Panc1 (cell line): ENCODE measurements around the gene MTARC2. TPM values are rescaled to one million over a fixed set of nuclear protein-coding genes. Genes with fewer than 3 reads are reported as not detected.

ENCODE experiments used
- ATAC-seq: fragments of 200-7000 bp; cut with Tn5 transposase; 2 replicates; pipeline ENCODE4 v1.9.1; 2020; ENCODE audit warnings: mild to moderate bottlenecking, moderate library complexity
- BruUV-seq: library from RNA; stranded (reverse); fragments of 400-500 nt; replicated peaks from 2 replicates; lab custom pipeline; 2021; lab: Mats Ljungman, UMichigan
- CTCF ChIA-PET: fragments of 300-600 bp; sonication (Branson Sonifier 250); formaldehyde crosslinking; loops from one replicate; lab custom pipeline; 2022; ENCODE audit warnings: antibody characterized with exemption; lab: Charles Lee
- POLR2A ChIA-PET: fragments of 300-600 bp; sonication (Branson Sonifier 250); formaldehyde crosslinking; loops from one replicate; lab custom pipeline; 2022; ENCODE audit warnings: antibody characterized with exemption; lab: Charles Lee
- DNase-seq: peaks from one replicate; pipeline ENCODE4 v3.0.0-alpha.2; 2010; ENCODE audit warnings: low read depth, low spot score
- H3K27ac ChIP-seq: 2 replicates; pipeline ENCODE4 v1.5.1; 2011; ENCODE audit warnings: mild to moderate bottlenecking, low read length, inconsistent platforms
- H3K27me3 ChIP-seq: fragments of 200-500 bp; sonication (Bioruptor generic); 2 replicates; pipeline ENCODE4 v1.6.0; 2014; ENCODE audit warnings: low read length, inconsistent platforms; ENCODE audit not compliant: control insufficient read depth, insufficient read depth
- H3K36me3 ChIP-seq: fragments of 200-500 bp; sonication (Bioruptor generic); 2 replicates; pipeline ENCODE4 v1.5.1; 2014; ENCODE audit warnings: inconsistent platforms, mild to moderate bottlenecking, low read length, moderate library complexity; ENCODE audit not compliant: control insufficient read depth, insufficient read depth
- H3K4me1 ChIP-seq: 2 replicates; pipeline ENCODE4 v1.5.1; 2011; ENCODE audit warnings: inconsistent platforms, mild to moderate bottlenecking, low read length, moderate library complexity; ENCODE audit not compliant: control insufficient read depth, insufficient read depth
- H3K4me3 ChIP-seq, 2 experiments: 2 replicates each; pipeline ENCODE4 v1.5.1; 2011 to 2012; ENCODE audit warnings: low read depth in 2 of 2, low read length in 2 of 2, mild to moderate bottlenecking in 2 of 2, inconsistent platforms in 1 of 2, moderate library complexity in 1 of 2
- H3K9me3 ChIP-seq: fragments of 200-500 bp; sonication (Bioruptor generic); 2 replicates; pipeline ENCODE4 v1.5.1; 2014; ENCODE audit warnings: low read depth, mild to moderate bottlenecking, inconsistent platforms, low read length, moderate library complexity; ENCODE audit not compliant: control insufficient read depth, insufficient read depth
- CTCF ChIP-seq: fragments of 450-650 bp; IDR thresholded peaks from 2 replicates; pipeline ENCODE4 v1.5.1; 2017; ENCODE audit warnings: mild to moderate bottlenecking
- POLR2AphosphoS5 ChIP-seq: IDR thresholded peaks from 2 replicates; pipeline ENCODE4 v1.6.1; 2012; ENCODE audit warnings: mild to moderate bottlenecking, low read depth, low read length, moderate library complexity
- REST ChIP-seq, 2 experiments: IDR thresholded peaks; 2 replicates each; pipeline ENCODE4 v1.6.1; 2011 to 2012; ENCODE audit warnings: low read depth in 2 of 2, control low read depth in 1 of 2, low read length in 1 of 2, mild to moderate bottlenecking in 1 of 2, moderate library complexity in 1 of 2; ENCODE audit not compliant: insufficient read depth in 1 of 2
- SIN3A ChIP-seq: IDR thresholded peaks from 2 replicates; pipeline ENCODE4 v1.6.1; 2012; ENCODE audit warnings: low read depth, mild to moderate bottlenecking, low read length, moderate library complexity, borderline replicate concordance; ENCODE audit not compliant: insufficient read depth
- TCF7L2 ChIP-seq: IDR thresholded peaks from 2 replicates; pipeline ENCODE4 v1.6.1; 2011; ENCODE audit warnings: mild to moderate bottlenecking, low read depth, low read length, inconsistent platforms
- in situ Hi-C: cut with HindIII; loops from 2 replicates; pipeline ENCODE4 v1.10.0; 2016; ENCODE audit warnings: low sequenced_read_pairs, low pct_unique_long_range_greater_than_20kb
- intact Hi-C: fragments of 100-400 bp; cut with micrococcal nuclease; formaldehyde crosslinking; loops from one replicate; pipeline ENCODE4 v1.10.0; 2022; ENCODE audit not compliant: unreplicated experiment
- total RNA-seq: library from RNA; stranded (reverse); gene quantifications from one replicate; pipeline ENCODE4 v1.2.1, GENCODE V29; 2021; ENCODE audit not compliant: unreplicated experiment

Gene MTARC2
- total RNA-seq, 1 experiment from 2014 or later: 10.1 TPM

GRCh38 chr1:220797044-220797443 is 48.9 kb downstream of the MTARC2 start:
- no TSS peak for BruUV-seq
- in situ Hi-C loops (no loop called here), intact Hi-C loops (no loop called here)
- ChIA-PET CTCF (no interaction called here), POLR2A (no interaction called here)
- Histone ChIP-seq H3K36me3 (no peaks in the 10 kb centered on the region), H3K9me3 (no peaks in the 10 kb centered on the region), H3K27me3 (no peaks in the 10 kb centered on the region), H3K4me1 (no peaks in the 10 kb centered on the region), H3K27ac (no peak overlapping the region), H3K4me3 (no peak overlapping the region)
- ATAC-seq (no peak), DNase-seq (no peak)
- TF ChIP-seq TCF7L2 (no peak), POLR2AphosphoS5 (no peak), CTCF (no peak), SIN3A (no peak), REST (IDR thresholded peaks at IDR 0.05; ENCODE audit: insufficient read depth in 1 of 2, low read depth in 2 of 2, low read length in 1 of 2) (no peak)

DNA sequence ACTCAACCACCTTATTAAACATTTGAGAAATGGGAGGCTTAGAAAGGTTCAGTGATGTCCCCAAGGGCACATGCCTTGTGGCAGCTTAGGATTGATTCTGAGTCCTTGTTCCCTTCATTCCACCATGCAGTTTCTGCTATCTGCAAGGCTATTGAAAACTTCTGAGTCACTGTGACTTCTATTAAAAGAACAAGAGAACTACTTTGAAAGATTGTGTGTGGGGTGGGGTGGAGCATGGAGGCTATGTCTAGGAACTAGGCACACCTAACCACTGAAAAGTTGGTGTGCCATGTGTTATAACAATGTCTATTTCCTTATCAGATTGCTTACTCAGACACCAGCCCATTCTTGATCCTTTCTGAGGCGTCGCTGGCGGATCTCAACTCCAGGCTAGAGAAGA is 49.4 kb downstream of the MTARC2 start:
- ATAC-seq: no peak
- intact Hi-C loops (no loop called here), in situ Hi-C loops (no loop called here)
- Histone ChIP-seq H3K36me3 (no peaks in the 10 kb centered on the region), H3K9me3 (no peaks in the 10 kb centered on the region), H3K4me1 (no peaks in the 10 kb centered on the region), H3K4me3 (no peak overlapping the region), H3K27me3 (no peaks in the 10 kb centered on the region), H3K27ac (no peak overlapping the region)
- BruUV-seq: no TSS peak
- TF ChIP-seq TCF7L2 (no peak), POLR2AphosphoS5 (no peak), CTCF (no peak), SIN3A (no peak), REST (IDR thresholded peaks at IDR 0.05; ENCODE audit: insufficient read depth in 1 of 2, low read depth in 2 of 2, low read length in 1 of 2) (no peak)
- CTCF ChIA-PET: no interaction called here
- no peak for DNase-seq
- POLR2A ChIA-PET: no interaction called here
